Keratinocyte (primary cell): Measurements from ENCODE around the gene COL25A1. TPM values are rescaled to one million over a fixed set of nuclear protein-coding genes. Genes with fewer than 3 reads are reported as not detected.

ENCODE experiments used
- DNase-seq: peaks from one replicate; pipeline ENCODE4 v3.0.0-alpha.2; 2011; ENCODE audit warnings: low read depth, missing footprints, low spot score
- FAIRE-seq: peaks from 2 replicates; lab custom pipeline; 2011; peaks lifted over from hg19 to GRCh38; lab: Jason Lieb, UNC
- H2AFZ ChIP-seq: 2 replicates; pipeline ENCODE4 v1.6.0; 2012; ENCODE audit warnings: low read length, control low read depth, inconsistent platforms; ENCODE audit not compliant: control insufficient read depth
- H3K27ac ChIP-seq: 2 replicates; pipeline ENCODE4 v1.5.1; 2011; ENCODE audit warnings: low read length; ENCODE audit not compliant: control insufficient read depth, insufficient read depth
- H3K27me3 ChIP-seq: 3 replicates; pipeline ENCODE4 v1.6.0; 2011; ENCODE audit warnings: low read length; ENCODE audit not compliant: control insufficient read depth, insufficient read depth; ENCODE audit errors: extremely low read depth
- H3K36me3 ChIP-seq, 2 experiments: 2 replicates in 1 of 2; 3 replicates in 1 of 2; pipeline ENCODE4 v1.5.1; 2011; ENCODE audit warnings: low read length in 2 of 2, mild to moderate bottlenecking in 1 of 2; ENCODE audit not compliant: control insufficient read depth in 2 of 2, insufficient read depth in 2 of 2; ENCODE audit errors: extremely low read depth in 1 of 2
- H3K4me1 ChIP-seq: 3 replicates; pipeline ENCODE4 v1.5.1; 2011; ENCODE audit warnings: low read length; ENCODE audit not compliant: control insufficient read depth, insufficient read depth; ENCODE audit errors: extremely low read depth
- H3K4me2 ChIP-seq: 3 replicates; pipeline ENCODE4 v1.6.0; 2011; ENCODE audit warnings: low read depth, low read length; ENCODE audit not compliant: control insufficient read depth, insufficient read depth; ENCODE audit errors: extremely low read depth
- H3K4me3 ChIP-seq, 3 experiments: fragments of 200-600 bp in 1 of 3; sonication (generic) in 1 of 3; 2 replicates in 2 of 3; 3 replicates in 1 of 3; pipeline ENCODE4 v1.5.1; 2011 to 2016; ENCODE audit warnings: low read length in 3 of 3, mild to moderate bottlenecking in 3 of 3, control low read depth in 2 of 3, inconsistent platforms in 1 of 3, low read depth in 1 of 3, mixed read lengths in 1 of 3, mixed run types in 1 of 3, moderate library complexity in 1 of 3; ENCODE audit not compliant: control insufficient read depth in 2 of 3, insufficient read depth in 2 of 3; ENCODE audit errors: extremely low read depth in 1 of 3
- H3K79me2 ChIP-seq: 2 replicates; pipeline ENCODE4 v1.6.0; 2012; ENCODE audit warnings: low read length; ENCODE audit not compliant: control insufficient read depth, insufficient read depth
- H3K9ac ChIP-seq: 3 replicates; pipeline ENCODE4 v1.6.0; 2011; ENCODE audit warnings: low read length; ENCODE audit not compliant: control insufficient read depth, insufficient read depth; ENCODE audit errors: extremely low read depth
- H3K9me1 ChIP-seq: 3 replicates; pipeline ENCODE4 v1.6.0; 2011; ENCODE audit warnings: low read length; ENCODE audit not compliant: control insufficient read depth, insufficient read depth; ENCODE audit errors: extremely low read depth
- H3K9me3 ChIP-seq: 2 replicates; pipeline ENCODE4 v1.5.1; 2012; ENCODE audit warnings: low read depth, low read length; ENCODE audit not compliant: control insufficient read depth
- H4K20me1 ChIP-seq: 3 replicates; pipeline ENCODE4 v1.6.0; 2011; ENCODE audit warnings: low read length; ENCODE audit not compliant: control insufficient read depth, insufficient read depth; ENCODE audit errors: extremely low read depth
- EZH2 ChIP-seq: IDR thresholded peaks from one replicate; pipeline ENCODE4 v1.6.1; 2012; ENCODE audit warnings: inconsistent platforms, mild to moderate bottlenecking, low read length, moderate library complexity
- dilution Hi-C: fragments of 300-500 bp; cut with MboI; formaldehyde crosslinking; loops from one replicate; pipeline ENCODE4 v1.7.0; 2020; ENCODE audit warnings: low sequenced_read_pairs; ENCODE audit not compliant: extremely low pct_ligation_motif_present
- polyA plus RNA-seq, 5 experiments: library from polyadenylated mRNA; depleted of rRNA in 3 of 5; stranded (reverse) in 3 of 5; stranded (forward) in 1 of 5; unstranded in 1 of 5; fragments of >200 nt; gene quantifications; 1 replicate in 1 of 5; 2 replicates in 3 of 5; 3 replicates in 1 of 5; pipeline versions ENCODE4 v1.2.1 to v1.2.3, GENCODE V29; 2011 to 2012; ENCODE audit warnings: missing spikeins in 2 of 5, low read depth in 1 of 5, low replicate concordance in 1 of 5
- TF ChIP-seq, protein P1 (sequence below), 3 experiments: IDR thresholded peaks in 1 of 3; conservative IDR thresholded peaks in 1 of 3; optimal IDR thresholded peaks in 1 of 3; 2 replicates in 2 of 3; 3 replicates in 1 of 3; pipeline versions ENCODE3 to v1.5.1; 2011; ENCODE audit warnings: low read length in 3 of 3, mild to moderate bottlenecking in 3 of 3, moderate library complexity in 2 of 3, control low read depth in 1 of 3, inconsistent platforms in 1 of 3; ENCODE audit not compliant: insufficient read depth in 2 of 3; ENCODE audit errors: extremely low read depth in 1 of 3

Gene COL25A1
- polyA plus RNA-seq, 1 donor (not counting 4 experiments of a cell fraction or from before 2014, with no cell fraction given) = not detected

DNA sequence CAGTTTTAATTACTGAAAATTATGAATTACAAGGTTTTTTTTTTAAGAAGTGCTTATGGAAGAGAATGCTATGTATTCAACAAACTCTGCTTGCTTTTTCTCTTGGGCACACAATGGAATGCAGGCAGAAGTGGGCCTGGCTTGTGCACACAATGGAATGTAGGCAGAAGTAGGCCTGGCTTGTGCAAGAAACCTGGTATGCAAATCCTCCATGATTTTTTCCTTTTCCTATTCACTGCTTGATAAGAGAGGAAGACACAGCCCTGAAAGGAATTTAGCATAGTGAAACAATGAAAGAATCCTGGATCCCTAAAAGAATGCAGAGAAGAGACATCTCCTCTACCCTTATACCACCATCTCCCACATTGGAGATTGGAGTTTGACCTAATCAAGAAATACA lies 138.4 kb downstream of the COL25A1 start:
- Histone ChIP-seq H3K79me2 (no peaks in the 10 kb centered on the region), H3K4me3 (no peak overlapping the region), H3K4me1 (no peaks in the 10 kb centered on the region), H3K9ac (no peak overlapping the region), H3K36me3 (no peaks in the 10 kb centered on the region), H3K27ac (no peak overlapping the region), H3K27me3 (no peaks in the 10 kb centered on the region), H3K4me2 (no peak overlapping the region), H3K9me1 (no peaks in the 10 kb centered on the region), H2AFZ (no peak overlapping the region), H4K20me1 (no peaks in the 10 kb centered on the region), H3K9me3 (no peaks in the 10 kb centered on the region)
- DNase-seq (no peak), FAIRE-seq (no peak)
- TF ChIP-seq, protein P1, sequence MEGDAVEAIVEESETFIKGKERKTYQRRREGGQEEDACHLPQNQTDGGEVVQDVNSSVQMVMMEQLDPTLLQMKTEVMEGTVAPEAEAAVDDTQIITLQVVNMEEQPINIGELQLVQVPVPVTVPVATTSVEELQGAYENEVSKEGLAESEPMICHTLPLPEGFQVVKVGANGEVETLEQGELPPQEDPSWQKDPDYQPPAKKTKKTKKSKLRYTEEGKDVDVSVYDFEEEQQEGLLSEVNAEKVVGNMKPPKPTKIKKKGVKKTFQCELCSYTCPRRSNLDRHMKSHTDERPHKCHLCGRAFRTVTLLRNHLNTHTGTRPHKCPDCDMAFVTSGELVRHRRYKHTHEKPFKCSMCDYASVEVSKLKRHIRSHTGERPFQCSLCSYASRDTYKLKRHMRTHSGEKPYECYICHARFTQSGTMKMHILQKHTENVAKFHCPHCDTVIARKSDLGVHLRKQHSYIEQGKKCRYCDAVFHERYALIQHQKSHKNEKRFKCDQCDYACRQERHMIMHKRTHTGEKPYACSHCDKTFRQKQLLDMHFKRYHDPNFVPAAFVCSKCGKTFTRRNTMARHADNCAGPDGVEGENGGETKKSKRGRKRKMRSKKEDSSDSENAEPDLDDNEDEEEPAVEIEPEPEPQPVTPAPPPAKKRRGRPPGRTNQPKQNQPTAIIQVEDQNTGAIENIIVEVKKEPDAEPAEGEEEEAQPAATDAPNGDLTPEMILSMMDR (optimal IDR thresholded peaks at IDR 0.05 in 1 of 3, IDR thresholded peaks at IDR 0.05 in 1 of 3, conservative IDR thresholded peaks at IDR 0.05 in 1 of 3; ENCODE audit: extremely low read depth in 1 of 3, insufficient read depth in 2 of 3, low read length in 3 of 3) = no peak
- no peak for TF ChIP-seq EZH2
- dilution Hi-C loops = no loop called here

DNA sequence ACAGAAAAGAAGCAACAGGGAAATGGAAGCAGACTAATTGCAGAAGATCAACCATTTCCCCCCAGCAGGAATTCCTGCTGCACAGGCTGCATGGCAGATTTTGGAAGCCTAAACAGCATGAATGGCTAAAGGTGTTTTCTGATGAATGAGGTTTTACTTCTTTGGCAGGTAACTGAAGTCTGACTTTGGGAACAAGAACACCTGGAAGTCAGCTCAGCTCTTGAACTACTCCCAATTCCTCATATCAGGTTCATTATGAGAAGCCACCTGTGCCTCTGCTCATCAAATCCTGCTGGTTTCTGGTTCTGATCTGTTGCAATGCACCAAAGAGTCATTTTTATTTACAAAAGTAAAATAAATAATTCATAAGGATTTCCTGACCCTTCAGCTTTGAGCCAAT lies 139.0 kb downstream of the COL25A1 start:
- Histone ChIP-seq H3K27me3 (no peaks in the 10 kb centered on the region), H3K79me2 (no peaks in the 10 kb centered on the region), H3K27ac (no peak overlapping the region), H3K36me3 (no peaks in the 10 kb centered on the region), H3K4me3 (no peak overlapping the region), H3K9me1 (no peaks in the 10 kb centered on the region), H3K9me3 (no peaks in the 10 kb centered on the region), H3K9ac (no peak overlapping the region), H2AFZ (no peak overlapping the region), H3K4me2 (no peak overlapping the region), H4K20me1 (no peaks in the 10 kb centered on the region), H3K4me1 (no peaks in the 10 kb centered on the region)
- no peak for TF ChIP-seq EZH2
- TF ChIP-seq, protein P1 (optimal IDR thresholded peaks at IDR 0.05 in 1 of 3, IDR thresholded peaks at IDR 0.05 in 1 of 3, conservative IDR thresholded peaks at IDR 0.05 in 1 of 3; ENCODE audit: extremely low read depth in 1 of 3, insufficient read depth in 2 of 3, low read length in 3 of 3) = no peak
- FAIRE-seq (no peak), DNase-seq (no peak)
- dilution Hi-C loops = no loop called here
